Left ventricle myocardium superior (tissue), 1 donor: ENCODE data around the gene ACTN2. TPM values are rescaled to one million over a fixed set of nuclear protein-coding genes. Genes with fewer than 3 reads are reported as not detected.
A peak's percentile ranks its signal among the peaks of the same experiment; 100 is the strongest.

Experiments
- ATAC-seq: fragments of 200-7000 bp; cut with Tn5 transposase; one replicate; pipeline ENCODE4 v1.9.1; 2020; ENCODE audit warnings: mild to moderate bottlenecking, moderate library complexity
- DNase-seq: peaks from one replicate; pipeline ENCODE4 v3.0.0-alpha.2; 2020
- intact Hi-C: fragments of 100-400 bp; cut with micrococcal nuclease; formaldehyde crosslinking; loops from one replicate; pipeline ENCODE4 v1.11.0; 2022
- total RNA-seq: library from RNA; stranded (reverse); fragmentation: NEBNext Ultra II Directional; extraction: Animal tissue kit (Norgen Biotek cat#: 25700); gene quantifications from one replicate; pipeline ENCODE4 v1.2.1, GENCODE V29; 2021
- donor health status: DM: no; HTN: yes; CAD: no; lungs with severe emphysema.

Gene ACTN2
- total RNA-seq, 1 donor from 2014 or later = 2,394 TPM

DNA sequence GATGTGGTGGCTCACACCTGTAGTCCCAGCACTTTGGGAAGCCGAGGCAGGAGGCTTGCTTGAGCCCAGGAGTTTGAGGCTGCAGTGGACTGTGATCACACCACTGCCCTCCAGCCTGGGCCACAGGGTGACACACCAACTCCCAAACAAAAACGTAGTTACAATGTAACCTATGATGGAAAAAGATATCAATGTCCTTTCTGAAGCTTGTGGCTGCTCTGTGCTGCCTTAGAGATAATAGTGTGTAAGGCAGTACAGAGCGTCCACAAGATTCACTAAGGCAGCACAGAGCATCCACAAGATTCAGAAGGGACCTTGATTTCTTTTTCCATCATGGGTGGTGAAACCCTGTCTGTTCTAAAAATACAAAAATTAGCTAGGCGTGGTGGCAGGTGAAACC, 42.5 kb downstream of the ACTN2 start:
- ATAC-seq = no peak
- intact Hi-C loops = no loop called here

GRCh38 chr1:236733653-236734052, 47.4 kb downstream of the ACTN2 start:
- ATAC-seq = no peak
- no peak for DNase-seq
- intact Hi-C loops = no loop called here

More for the DNA sequence above, 42.5 kb downstream of the ACTN2 start:
- no peak for DNase-seq

DNA sequence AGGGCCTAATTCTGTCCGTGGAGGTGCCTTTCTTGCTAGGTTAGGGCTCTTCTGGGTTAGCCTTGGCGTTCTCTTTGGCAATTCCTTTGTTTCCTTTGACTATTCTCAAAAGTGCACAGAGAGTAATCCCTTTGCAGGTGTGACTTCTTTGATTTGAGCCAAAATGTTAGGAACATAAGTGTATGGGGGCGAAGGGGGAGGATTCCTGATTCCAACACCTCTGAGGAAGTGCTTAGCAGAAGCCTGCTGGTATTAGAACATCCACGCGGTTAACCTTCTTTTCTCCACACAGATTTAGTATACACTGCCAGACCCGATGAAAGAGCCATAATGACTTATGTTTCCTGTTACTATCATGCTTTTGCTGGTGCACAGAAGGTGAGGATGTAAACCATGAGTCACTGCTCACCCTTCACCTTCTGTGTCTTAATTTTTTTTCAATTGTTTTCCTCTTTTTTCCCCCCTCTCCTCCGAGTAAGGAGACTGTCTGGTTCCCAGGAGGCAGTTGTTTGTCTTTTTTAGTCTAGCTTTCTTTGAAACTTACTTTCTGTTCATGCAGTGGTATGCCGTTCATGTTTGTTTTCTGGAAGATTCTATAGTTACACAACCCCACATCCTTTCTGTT, 48.0 kb downstream of the ACTN2 start:
- peak; percentile 42 for ATAC-seq
- DNase-seq = no peak
- intact Hi-C loops = no loop called here

GRCh38 chr1:236736761-236737160, 50.5 kb downstream of the ACTN2 start:
- intact Hi-C loops = no loop called here
- ATAC-seq (no peak), DNase-seq (no peak)

GRCh38 chr1:236741753-236742152, 55.5 kb downstream of the ACTN2 start:
- ATAC-seq (no peak), DNase-seq (no peak)
- intact Hi-C loops = no loop called here

DNA sequence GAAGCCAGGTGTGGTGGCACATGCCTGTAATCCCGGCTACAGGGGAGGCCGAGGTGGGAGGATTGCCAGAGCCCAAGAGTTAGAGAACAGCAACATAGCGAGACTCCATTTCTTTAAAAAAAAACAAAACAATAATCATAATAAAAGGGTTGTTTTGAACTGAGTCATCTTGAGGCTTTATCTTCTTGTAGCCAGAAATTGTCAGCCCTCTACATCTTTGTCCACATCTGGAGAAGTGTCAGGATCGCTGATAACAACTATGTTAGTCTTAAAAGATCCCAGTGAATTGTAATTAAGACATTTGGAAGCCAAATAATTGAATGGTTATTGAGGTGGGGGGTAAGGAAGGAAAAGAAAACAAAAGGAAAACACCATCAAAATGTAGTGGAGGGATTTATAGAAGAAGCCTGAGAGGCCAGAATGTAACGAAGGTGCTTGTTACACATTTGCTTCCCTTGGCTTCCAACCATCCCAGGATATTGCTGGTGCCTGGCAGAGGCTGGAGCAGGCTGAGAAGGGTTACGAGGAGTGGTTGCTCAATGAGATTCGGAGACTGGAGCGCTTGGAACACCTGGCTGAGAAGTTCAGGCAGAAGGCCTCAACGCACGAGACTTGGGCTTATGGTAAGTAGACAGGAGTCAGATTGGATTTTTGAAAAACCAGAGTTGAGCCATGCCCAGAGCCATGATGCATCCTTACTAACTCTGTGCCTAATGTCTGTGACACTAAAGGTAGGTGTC, 56.3 kb downstream of the ACTN2 start:
- ATAC-seq (no peak), DNase-seq (no peak)
- intact Hi-C loops = no loop called here

GRCh38 chr1:236744533-236744932, 58.2 kb downstream of the ACTN2 start:
- ATAC-seq (no peak), DNase-seq (peak; percentile 56)
- intact Hi-C loops = no loop called here

DNA sequence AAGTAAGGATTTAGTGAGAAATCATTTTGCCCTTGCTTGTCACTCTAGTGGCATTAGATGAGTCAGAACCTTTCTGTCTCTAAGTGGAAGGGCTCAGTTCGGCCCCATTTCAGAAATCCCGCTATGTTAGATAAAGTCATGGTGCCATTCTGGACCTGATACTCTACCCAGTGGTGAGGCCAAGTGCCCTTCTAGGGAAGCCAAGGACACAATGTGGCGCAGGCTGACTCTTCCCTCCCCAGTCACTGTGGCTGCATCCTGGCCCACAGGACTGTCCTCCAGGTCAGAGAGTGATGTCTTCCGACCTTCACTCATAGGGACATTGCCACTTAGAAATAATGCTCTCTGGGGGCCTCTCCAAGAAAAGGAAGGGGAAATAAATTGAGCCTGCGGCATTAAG, 60.5 kb downstream of the ACTN2 start:
- peak; percentile 54 for DNase-seq
- intact Hi-C loops = no loop called here
- ATAC-seq = peak; percentile 83

GRCh38 chr1:236747311-236747985, 61.1 kb downstream of the ACTN2 start:
- ATAC-seq (peak; percentile 45), DNase-seq (no peak)
- intact Hi-C loops = no loop called here

- DNase-seq (no peak), ATAC-seq (no peak)
- intact Hi-C loops = no loop called here
These were observed 62.1 kb downstream of the ACTN2 start for GRCh38 chr1:236748268-236748870.

DNA sequence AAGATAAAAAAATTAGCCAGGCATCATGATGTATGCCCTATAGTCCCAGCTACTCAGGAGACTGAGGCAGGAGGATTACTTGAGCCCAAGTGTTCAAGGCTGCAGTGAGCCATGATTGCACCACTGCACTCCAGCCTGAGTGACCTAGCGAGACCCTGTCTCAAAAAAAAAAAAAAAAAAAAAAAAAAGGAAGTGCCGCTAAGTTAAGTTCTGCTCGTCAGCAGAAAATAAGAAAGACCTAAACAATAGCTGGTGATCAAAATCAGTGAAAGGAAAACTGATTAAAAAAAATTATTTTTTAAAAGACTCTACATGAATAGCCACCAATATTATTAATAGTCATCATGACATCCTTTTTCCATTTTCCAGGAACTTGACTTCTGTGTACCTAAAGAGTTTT, 64.6 kb downstream of the ACTN2 start:
- DNase-seq (no peak), ATAC-seq (no peak)
- intact Hi-C loops = no loop called here

- no peak for DNase-seq
- ATAC-seq = no peak
- intact Hi-C loops = no loop called here
These were observed 65.1 kb downstream of the ACTN2 start for GRCh38 chr1:236751385-236751784.

GRCh38 chr1:236751935-236752334, 65.6 kb downstream of the ACTN2 start:
- no peak for DNase-seq
- ATAC-seq = no peak
- intact Hi-C loops = no loop called here

DNA sequence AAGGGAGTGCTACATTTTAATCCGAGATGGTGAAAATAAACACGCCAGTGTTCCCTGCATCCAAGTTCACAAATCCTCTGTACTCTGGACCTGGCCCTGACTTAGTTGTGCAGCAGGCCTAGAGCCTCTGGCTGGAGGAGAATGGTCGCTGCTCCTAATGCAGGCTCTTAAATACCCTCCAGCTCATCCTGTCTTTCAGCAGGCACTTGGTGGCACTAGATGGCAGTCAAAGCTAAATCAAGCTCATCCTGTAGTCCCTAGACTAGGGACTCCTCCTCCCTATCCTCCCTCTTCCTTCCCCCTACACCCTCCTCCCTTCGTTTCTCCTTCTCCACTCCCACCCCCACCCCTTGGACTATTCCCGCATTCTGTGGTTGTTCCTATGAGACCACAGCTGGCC, 67.2 kb downstream of the ACTN2 start:
- no peak for DNase-seq
- intact Hi-C loops = no loop called here
- peak; percentile 61 for ATAC-seq

- DNase-seq (peak; percentile 75), ATAC-seq (peak; percentile 74)
- intact Hi-C loops = no loop called here
These were observed 67.7 kb downstream of the ACTN2 start for GRCh38 chr1:236753964-236754363.

GRCh38 chr1:236754525-236755210, 68.4 kb downstream of the ACTN2 start:
- ATAC-seq = peak; percentile 6
- intact Hi-C loops = no loop called here
- no peak for DNase-seq

- ATAC-seq = no peak
- intact Hi-C loops = no loop called here
- DNase-seq = no peak
These were observed 71.3 kb downstream of the ACTN2 start for GRCh38 chr1:236757640-236758039.

DNA sequence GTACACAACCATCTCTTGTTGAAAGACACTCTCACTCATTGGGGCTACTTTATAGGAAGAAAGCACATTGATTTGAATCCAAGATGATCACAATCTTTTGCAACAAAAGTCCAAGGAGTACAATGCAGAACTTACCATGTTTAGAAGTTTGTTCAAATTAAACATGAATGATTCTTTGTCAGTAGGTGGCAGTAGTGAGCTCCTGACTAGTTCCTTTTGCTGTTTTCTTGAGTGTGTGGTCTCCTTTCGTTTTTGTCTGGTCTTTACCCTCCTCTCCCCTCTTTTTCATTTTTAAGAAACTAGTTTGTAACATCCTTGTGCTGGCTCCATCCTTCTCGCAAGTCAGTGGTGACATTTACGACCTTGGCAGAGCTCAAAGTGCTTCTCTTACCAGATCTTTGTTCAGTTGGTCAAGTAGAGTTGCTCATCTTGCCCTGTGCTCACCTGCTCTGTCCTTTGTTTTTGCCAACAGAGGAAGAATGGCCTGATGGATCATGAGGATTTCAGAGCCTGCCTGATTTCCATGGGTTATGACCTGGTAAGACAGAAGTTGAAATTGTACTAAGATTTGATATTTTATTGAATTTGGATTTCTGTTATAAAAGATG, 73.1 kb downstream of the ACTN2 start:
- intact Hi-C loops = no loop called here
- ATAC-seq (peak; percentile 5), DNase-seq (no peak)

DNA sequence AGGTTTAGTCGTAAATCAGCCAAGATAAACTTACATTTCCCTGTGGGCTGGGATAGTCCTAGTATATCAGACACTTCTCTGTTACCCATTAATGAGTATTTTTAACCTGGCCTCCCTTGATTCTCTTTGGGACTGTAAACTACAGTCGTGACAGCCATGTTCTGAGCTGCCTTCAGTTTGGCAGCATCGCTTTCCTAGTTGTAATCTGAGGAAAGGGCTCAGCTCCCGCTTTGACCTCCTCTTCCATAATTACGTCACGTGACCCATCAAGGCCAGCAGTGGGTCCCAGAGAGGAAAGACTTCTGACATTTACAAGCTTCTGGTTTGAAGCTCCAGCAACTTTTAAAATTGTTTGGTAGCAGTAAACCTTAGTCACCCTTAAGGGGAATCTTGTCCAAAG, 74.2 kb downstream of the ACTN2 start:
- intact Hi-C loops = no loop called here
- no peak for DNase-seq
- ATAC-seq = peak; percentile 10
